GM12864 (cell line): ENCODE measurements around the gene EML1.

Experiments used
- DNase-seq: peaks from one replicate; pipeline ENCODE4 v3.0.0-alpha.2; 2011; ENCODE audit warnings: low read depth
- H3K4me3 ChIP-seq: 2 replicates; pipeline ENCODE4 v1.5.1; 2011; ENCODE audit warnings: mild to moderate bottlenecking, low read depth, low read length, control low read depth
- CTCF ChIP-seq: IDR thresholded peaks from 2 replicates; pipeline ENCODE4 v1.5.1; 2011; ENCODE audit warnings: low read depth, mild to moderate bottlenecking, moderate library complexity, low read length, control low read depth, inconsistent platforms; ENCODE audit errors: missing control alignments

The EML1 gene

GRCh38 chr14:99871771-99872170, 78.6 kb downstream of the EML1 start:
- no peak for TF ChIP-seq CTCF
- no peak for DNase-seq
- H3K4me3 ChIP-seq, result no peak overlapping the region

GRCh38 chr14:99872786-99873440, 79.7 kb downstream of the EML1 start:
- no peak for DNase-seq
- no peak overlapping the region for H3K4me3 ChIP-seq
- no peak for TF ChIP-seq CTCF

DNA sequence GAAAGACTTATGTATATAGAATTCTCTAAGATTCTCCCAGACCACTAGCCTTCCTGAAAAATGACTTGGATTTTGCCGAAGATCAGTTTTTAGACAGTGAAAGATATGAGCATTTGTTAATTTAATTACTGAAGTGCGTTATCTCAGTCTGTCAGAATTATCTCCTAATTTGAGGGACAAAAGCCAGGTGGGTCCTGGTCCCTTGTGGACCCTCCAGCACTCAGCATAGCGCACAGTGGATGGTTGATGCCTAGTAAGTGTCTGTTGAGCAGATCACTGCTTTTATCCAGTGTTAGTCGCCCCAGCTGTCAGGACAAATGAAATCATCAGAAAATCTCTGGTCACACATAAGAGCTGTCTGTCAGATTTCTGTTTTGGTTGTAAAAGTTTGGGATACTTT, 80.4 kb downstream of the EML1 start:
- H3K4me3 ChIP-seq, result no peak overlapping the region
- no peak for DNase-seq
- TF ChIP-seq CTCF, result no peak

DNA sequence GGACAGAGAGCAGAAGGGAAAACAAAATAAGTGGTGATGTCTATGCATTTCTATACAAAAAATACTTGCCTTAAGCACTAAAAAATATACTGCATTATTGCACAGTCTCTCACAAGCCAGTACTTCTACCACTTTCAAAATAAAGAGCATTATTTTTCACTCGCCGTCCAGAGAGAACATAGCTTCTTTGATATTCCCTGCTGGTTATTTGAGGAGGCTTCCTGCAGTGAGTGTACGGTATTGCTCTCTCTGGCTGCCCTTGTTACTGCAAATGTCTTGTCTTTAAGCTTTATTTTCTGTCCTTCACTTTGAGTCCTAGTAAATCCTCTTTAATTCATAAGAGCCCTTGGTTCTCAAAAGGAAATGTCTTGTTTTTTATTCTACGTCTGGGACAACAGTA, 81.1 kb downstream of the EML1 start:
- TF ChIP-seq CTCF, result no peak
- DNase-seq, result no peak

GRCh38 chr14:99875421-99875820, 82.2 kb downstream of the EML1 start:
- no peak for TF ChIP-seq CTCF
- DNase-seq, result no peak
- no peak overlapping the region for H3K4me3 ChIP-seq

More for the DNA sequence above, 81.1 kb downstream of the EML1 start:
- H3K4me3 ChIP-seq, result no peak overlapping the region

DNA sequence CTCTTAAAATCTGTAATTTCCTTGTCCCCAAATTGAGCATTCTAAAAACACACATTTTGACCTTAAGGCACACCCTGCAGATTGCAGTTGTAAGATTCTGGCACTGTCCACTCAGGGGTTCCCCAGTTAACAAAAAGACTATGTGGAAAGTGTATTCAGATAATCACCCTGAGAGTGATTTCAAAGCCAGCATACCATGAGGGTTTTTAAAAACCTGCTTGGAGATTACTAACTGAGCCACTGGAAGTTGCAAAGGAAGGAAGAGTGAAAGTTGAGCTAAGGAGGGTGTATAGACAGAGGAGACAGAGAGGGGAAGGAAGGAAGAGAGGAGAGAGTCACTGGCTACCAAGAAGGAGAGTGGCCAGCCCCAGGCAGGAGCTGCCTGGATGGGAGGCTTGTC, 82.6 kb downstream of the EML1 start:
- DNase-seq, result no peak
- H3K4me3 ChIP-seq, result no peak overlapping the region
- TF ChIP-seq CTCF, result no peak

DNA sequence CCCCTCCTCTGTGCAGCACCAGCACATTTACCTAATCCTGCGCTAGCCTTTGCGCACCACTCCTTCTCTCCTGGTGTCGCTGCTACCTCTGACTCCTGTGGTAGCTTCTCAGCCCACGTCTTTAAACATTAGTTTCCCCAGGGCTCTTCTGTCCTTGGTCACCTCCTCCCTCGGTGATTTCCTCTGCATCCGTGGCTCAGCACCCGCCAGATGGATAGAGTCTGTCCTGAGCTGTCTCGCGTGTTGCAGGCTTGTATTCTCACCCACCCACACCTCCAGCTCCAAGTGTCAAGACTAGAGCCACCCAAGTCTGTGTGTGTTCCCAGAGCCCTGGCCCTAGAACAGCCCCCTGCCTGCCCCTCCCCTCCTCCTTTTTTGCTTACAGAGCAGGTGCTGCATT, 83.2 kb downstream of the EML1 start:
- TF ChIP-seq CTCF, result no peak
- DNase-seq, result no peak

More for the DNA sequence above, 83.2 kb downstream of the EML1 start:
- no peak overlapping the region for H3K4me3 ChIP-seq
